ENCODE data around the gene JPT1.
"Not testable (repeated sequence)": the region's sequence is repeated elsewhere in the genome, so short reads cannot be mapped to it uniquely, and the experiment has no call there.

Gene JPT1

GRCh38 chr17:75155191-75155601 lies 884 bp upstream of the JPT1 start:
- no peak for DNase-seq (ENCODE audit: low spot score)

DNA sequence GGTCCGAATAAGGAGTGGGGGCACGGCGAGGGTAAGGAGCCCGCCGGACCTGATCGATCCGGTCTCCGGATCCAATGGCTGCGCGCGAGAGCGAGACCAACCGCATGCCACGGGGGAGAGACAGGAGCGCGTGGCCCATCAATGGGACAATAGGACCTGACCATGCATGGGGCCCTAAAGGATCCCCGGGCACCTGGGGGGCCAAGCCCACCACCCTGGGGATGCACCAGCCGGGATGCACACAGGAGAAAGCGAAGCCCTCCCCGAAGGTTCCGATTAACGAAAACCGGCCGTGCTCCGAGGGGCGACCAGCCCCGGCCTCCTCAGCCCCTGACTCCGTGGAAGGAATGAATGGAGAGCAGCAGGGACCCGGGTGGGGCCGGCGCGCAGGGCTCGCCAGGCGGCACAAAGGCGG lies 525 bp downstream of the JPT1 start:
- no peak for DNase-seq (ENCODE audit: low spot score)

- no peak for DNase-seq (ENCODE audit: low spot score)
Measured at GRCh38 chr17:75152922-75153779, 1.2 kb downstream of the JPT1 start.

DNA sequence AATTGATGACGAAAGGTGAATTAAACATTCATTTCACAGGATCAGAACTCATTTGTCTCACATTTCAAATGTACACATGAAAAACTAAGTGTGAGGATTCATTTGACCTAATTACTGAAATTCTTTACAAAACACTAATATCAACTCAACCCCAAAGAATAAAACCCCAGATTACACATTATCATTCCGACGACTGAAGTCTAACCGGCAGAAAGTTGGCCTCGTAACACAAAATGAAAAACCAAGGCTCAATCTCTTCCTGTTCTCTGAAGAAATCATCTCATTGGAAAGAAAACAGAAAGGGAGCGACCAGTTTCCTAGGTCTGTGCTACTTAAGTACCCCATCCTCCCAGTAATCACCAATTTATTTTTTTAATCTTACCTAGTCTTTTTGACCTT lies 1.8 kb downstream of the JPT1 start:
- DNase-seq (ENCODE audit: low spot score), result no peak

GRCh38 chr17:75151930-75152329 lies 2.4 kb downstream of the JPT1 start:
- DNase-seq (ENCODE audit: low spot score), result no peak

DNA sequence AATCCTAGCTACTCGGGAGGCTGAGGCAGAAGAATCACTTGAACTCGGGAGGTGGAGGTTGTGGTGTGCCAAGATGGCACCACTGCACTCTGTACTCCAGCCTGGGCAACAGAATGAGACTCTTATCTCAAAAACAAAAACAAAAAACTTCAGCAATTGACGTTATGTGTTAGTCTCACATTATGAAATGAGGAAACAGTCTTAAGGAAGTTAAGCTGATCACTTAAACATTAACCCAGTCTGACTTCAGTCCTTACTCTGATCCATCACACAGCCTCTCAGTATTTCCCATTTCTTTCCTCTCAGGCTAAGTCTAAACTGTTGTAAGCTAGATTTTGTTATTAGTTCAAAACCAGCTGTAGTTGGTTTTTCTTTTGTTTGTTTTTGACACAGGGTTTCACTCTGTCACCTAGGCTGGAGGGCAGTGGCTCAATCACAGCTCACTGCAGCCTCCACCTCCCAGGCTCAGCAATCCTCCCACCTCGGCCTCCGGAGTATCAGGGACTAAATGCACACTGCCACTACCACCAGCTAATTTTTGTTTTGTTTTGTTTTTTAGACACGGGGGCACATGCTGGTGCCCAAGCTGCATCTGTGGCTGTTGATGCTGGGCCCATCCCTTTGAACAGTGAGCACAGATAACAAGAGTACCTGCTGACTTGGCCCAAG lies 6.3 kb downstream of the JPT1 start:
- DNase-seq (ENCODE audit: low spot score), result no peak

DNA sequence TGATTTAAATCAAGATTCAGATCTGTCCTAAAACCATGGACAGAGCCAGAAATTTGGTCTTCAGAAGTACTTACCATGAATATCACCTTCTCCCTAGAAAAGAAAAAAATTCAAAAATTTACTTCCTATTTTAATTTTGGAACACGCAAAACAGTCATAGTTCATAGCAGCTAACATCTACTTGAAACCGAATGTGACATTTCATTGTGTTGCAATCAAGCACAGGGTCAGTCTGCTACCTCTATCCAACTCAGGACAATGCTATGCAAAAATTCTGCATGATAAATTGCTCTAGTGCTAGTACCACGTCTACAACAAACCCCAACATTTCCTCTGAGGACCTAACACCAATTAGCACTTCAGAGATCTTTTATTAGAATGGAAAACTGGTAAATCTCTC lies 7.7 kb downstream of the JPT1 start:
- no peak for DNase-seq (ENCODE audit: low spot score)

- DNase-seq (ENCODE audit: low spot score), result no peak
Measured at GRCh38 chr17:75144816-75145512, 9.3 kb downstream of the JPT1 start.

- no peak for DNase-seq (ENCODE audit: low spot score)
Measured at GRCh38 chr17:75142236-75142971, 11.9 kb downstream of the JPT1 start.

GRCh38 chr17:75138519-75138918 lies 15.8 kb downstream of the JPT1 start:
- no peak for DNase-seq (ENCODE audit: low spot score)

DNA sequence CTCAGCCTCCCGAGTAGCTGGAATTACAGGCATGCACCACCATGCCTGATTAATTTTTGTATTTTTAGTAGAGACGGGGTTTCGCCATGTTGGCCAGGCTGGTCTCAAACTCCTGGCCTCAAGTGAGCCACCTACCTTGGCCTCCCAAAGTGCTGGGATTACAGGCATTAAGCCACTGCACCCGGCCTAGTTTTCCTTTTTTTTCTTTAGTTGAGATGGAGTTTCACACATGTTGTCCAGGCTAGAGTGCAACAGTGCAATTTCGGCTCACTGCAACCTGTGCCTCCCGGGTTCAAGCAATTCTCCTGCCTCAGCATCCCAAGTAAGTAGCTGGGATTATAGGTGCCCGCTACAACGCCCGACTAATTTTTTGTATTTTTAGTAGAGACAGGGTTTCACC lies 16.6 kb downstream of the JPT1 start:
- DNase-seq (ENCODE audit: low spot score), result not testable (repeated sequence)

GRCh38 chr17:75135946-75136345 lies 18.4 kb downstream of the JPT1 start:
- no peak for DNase-seq (ENCODE audit: low spot score)

- no peak for DNase-seq (ENCODE audit: low spot score)
Measured at GRCh38 chr17:75135452-75135851, 18.9 kb downstream of the JPT1 start.

DNA sequence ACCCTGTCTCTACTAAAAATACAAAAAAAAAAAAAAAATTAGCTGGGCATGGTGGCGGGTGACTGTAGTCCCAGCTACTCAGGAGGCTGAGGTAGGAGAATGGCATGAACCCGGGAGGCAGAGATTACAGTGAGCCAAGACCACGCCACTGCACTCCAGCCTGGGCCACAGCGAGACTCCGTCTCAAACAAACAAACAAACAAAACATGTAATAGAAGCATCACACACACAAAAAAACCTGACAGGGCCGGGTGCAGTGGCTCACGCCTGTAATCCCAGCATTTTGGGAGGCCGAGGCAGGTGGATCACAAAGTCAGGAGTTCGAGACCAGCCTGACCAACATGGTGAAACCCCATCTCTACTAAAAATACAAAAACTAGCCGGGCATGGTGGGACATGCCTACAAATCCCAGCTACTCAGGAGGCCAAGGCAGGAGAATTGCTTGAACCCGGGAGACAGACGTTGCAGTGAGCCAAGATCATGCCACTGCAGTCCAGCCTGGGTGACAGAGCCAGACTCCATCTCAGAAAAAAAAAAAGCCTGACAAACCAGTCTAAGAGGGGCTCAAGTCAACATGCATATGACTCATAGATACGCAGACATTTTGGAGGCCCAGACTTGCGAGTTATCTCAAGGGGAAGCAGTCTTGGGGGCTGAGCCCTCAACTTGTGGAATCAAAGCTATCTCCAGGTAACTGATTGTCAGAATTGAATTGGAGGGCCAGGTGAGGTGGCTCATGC lies 20.5 kb downstream of the JPT1 start:
- not testable (repeated sequence) for DNase-seq (ENCODE audit: low spot score)

- DNase-seq (ENCODE audit: low spot score), result no peak
Measured at GRCh38 chr17:75133001-75133400, 21.3 kb downstream of the JPT1 start.

GRCh38 chr17:75132018-75133000 lies 22.0 kb downstream of the JPT1 start:
- DNase-seq (ENCODE audit: low spot score), result not testable (repeated sequence)

GRCh38 chr17:75131278-75132017 lies 22.9 kb downstream of the JPT1 start, which contains the start of gene NT5C:
Gene NT5C (minus strand): TSS chr17:75131742. CDS start chr17:75131707, 35 bp downstream.
- DNase-seq (ENCODE audit: low spot score), result peak; percentile 61

DNA sequence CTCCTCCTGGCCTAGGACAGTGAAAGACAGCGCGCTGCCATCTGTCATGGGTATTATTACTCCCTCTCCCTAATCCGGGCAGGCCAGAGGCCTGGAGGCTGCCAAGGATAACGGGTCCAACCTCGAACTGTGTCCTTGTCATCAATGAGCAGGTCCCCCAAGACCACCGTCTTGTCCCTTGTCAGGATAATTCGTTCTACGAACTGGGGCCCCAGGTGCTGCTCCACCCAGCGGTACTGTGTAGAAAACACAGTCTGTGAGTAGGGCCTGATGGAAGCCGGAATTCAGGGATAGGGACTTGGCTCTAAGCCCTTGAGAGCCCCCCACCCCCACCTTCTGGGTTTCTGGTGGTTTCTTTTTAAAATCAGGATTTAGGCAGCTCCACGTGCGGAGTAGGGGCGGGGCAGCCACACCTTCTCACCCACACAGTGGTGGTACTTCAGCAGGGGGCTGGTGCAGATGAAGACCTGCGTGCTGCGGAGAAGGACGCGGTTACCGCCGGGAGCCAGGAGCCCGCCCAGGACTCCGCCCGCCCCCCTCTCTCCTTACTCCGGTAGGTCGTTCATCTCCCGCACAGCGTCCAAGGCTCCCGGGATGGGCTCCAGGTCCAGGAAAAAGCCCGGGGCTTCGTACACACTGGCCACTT lies 23.6 kb downstream of the JPT1 start:
- no peak for DNase-seq (ENCODE audit: low spot score)
